Endothelial cell of umbilical vein (primary cell): ENCODE results near the gene MYH7. TPM values are rescaled to one million over a fixed set of nuclear protein-coding genes. Genes with fewer than 3 reads are reported as not detected.
"Not testable (repeated sequence)": the region's sequence is repeated elsewhere in the genome, so short reads cannot be mapped to it uniquely, and the experiment has no call there.

Experiments used
- BruUV-seq: library from RNA; stranded (reverse); fragments of 400-500 nt; replicated peaks from 2 replicates; lab custom pipeline; 2021; lab: Mats Ljungman, UMichigan
- CTCF ChIA-PET: fragments of 300-600, 350-600 bp; sonication (Branson Sonifier 250); formaldehyde crosslinking; loops from one replicate; lab custom pipeline; 2021; ENCODE audit warnings: antibody characterized with exemption, inconsistent platforms; lab: Charles Lee
- POLR2A ChIA-PET: fragments of 300-600, 350-600 bp; sonication (Branson Sonifier 250); formaldehyde crosslinking; loops from one replicate; lab custom pipeline; 2021; ENCODE audit warnings: antibody characterized with exemption, inconsistent platforms; lab: Charles Lee
- DNase-seq: peaks from one replicate; pipeline ENCODE4 v3.0.0-alpha.2; 2011; ENCODE audit warnings: low read depth, low spot score
- FAIRE-seq: peaks from 2 replicates; lab custom pipeline; 2011; peaks lifted over from hg19 to GRCh38; lab: Jason Lieb, UNC
- H2AFZ ChIP-seq: 2 replicates; pipeline ENCODE4 v1.6.0; 2012; ENCODE audit warnings: low read depth, low read length, control low read depth, inconsistent platforms
- H3K27ac ChIP-seq: 2 replicates; pipeline ENCODE4 v1.5.1; 2011; ENCODE audit warnings: low read depth, mild to moderate bottlenecking, control low read depth, low read length, moderate library complexity; ENCODE audit not compliant: insufficient read depth
- H3K27me3 ChIP-seq, 2 experiments: 2 replicates each; pipeline versions ENCODE4 v1.6.0 to v1.6.1; 2011; ENCODE audit warnings: low read length in 2 of 2, mixed read lengths in 1 of 2; ENCODE audit not compliant: control insufficient read depth in 2 of 2, insufficient read depth in 2 of 2
- H3K36me3 ChIP-seq, 2 experiments: 2 replicates in 1 of 2; 3 replicates in 1 of 2; pipeline ENCODE4 v1.5.1; 2011; ENCODE audit warnings: low read length in 2 of 2, mild to moderate bottlenecking in 1 of 2, moderate library complexity in 1 of 2; ENCODE audit not compliant: control insufficient read depth in 2 of 2, insufficient read depth in 2 of 2; ENCODE audit errors: extremely low read depth in 1 of 2
- H3K4me1 ChIP-seq: 3 replicates; pipeline ENCODE4 v1.5.1; 2011; ENCODE audit warnings: mild to moderate bottlenecking, low read length; ENCODE audit not compliant: control insufficient read depth, insufficient read depth; ENCODE audit errors: extremely low read depth
- H3K4me2 ChIP-seq: 2 replicates; pipeline ENCODE4 v1.6.1; 2011; ENCODE audit warnings: low read length, control low read depth, mixed read lengths; ENCODE audit not compliant: insufficient read depth
- H3K4me3 ChIP-seq, 3 experiments: fragments of 200-600 bp in 1 of 3; sonication (generic), shearing (Covaris generic) in 1 of 3; replicated peaks in 1 of 3; 2 replicates each; pipeline ENCODE4 v1.5.1; 2011 to 2016; ENCODE audit warnings: control low read depth in 3 of 3, low read length in 3 of 3, mild to moderate bottlenecking in 2 of 3, inconsistent platforms in 1 of 3, low read depth in 1 of 3, moderate library complexity in 1 of 3; ENCODE audit not compliant: insufficient read depth in 1 of 3
- H3K79me2 ChIP-seq: 2 replicates; pipeline ENCODE4 v1.6.0; 2012; ENCODE audit warnings: low read length, inconsistent platforms; ENCODE audit not compliant: control insufficient read depth, insufficient read depth
- H3K9ac ChIP-seq: replicated peaks from 2 replicates; pipeline ENCODE3; 2011; ENCODE audit warnings: low read length, control low read depth; ENCODE audit not compliant: insufficient read depth; ENCODE audit errors: extremely low read depth
- H3K9me1 ChIP-seq: replicated peaks from 3 replicates; pipeline ENCODE4 v1.6.0; 2011; ENCODE audit warnings: mild to moderate bottlenecking, low read length; ENCODE audit not compliant: control insufficient read depth, insufficient read depth; ENCODE audit errors: extremely low read depth
- H3K9me3 ChIP-seq: replicated peaks from 2 replicates; pipeline ENCODE4 v1.5.1; 2012; ENCODE audit warnings: low read length, inconsistent platforms; ENCODE audit not compliant: control insufficient read depth, insufficient read depth
- H4K20me1 ChIP-seq: replicated peaks from 2 replicates; pipeline ENCODE3; 2011; ENCODE audit warnings: mild to moderate bottlenecking, low read length; ENCODE audit not compliant: control insufficient read depth, insufficient read depth; ENCODE audit errors: extremely low read depth
- CTCF ChIP-seq, 2 donors: IDR thresholded peaks; 1 replicate in 1 of 2; 2 replicates in 1 of 2; pipeline ENCODE4 v1.5.1; 2011; ENCODE audit warnings: low read length in 2 of 2, mild to moderate bottlenecking in 2 of 2, moderate library complexity in 2 of 2, control low read depth in 1 of 2, inconsistent platforms in 1 of 2, low read depth in 1 of 2; ENCODE audit not compliant: insufficient read depth in 1 of 2; ENCODE audit errors: extremely low read depth in 1 of 2
- EZH2 ChIP-seq: IDR thresholded peaks from 2 replicates; pipeline ENCODE4 v1.6.1; 2012; ENCODE audit warnings: borderline replicate concordance, low read depth, mild to moderate bottlenecking, moderate library complexity, low read length, inconsistent platforms; ENCODE audit not compliant: severe bottlenecking
- FOS ChIP-seq: IDR thresholded peaks from 2 replicates; pipeline ENCODE4 v1.6.1; 2011; ENCODE audit warnings: mild to moderate bottlenecking, low read length, moderate library complexity, borderline replicate concordance; ENCODE audit not compliant: insufficient read depth
- GATA2 ChIP-seq: IDR thresholded peaks from 2 replicates; pipeline ENCODE4 v1.7.0; 2011; ENCODE audit warnings: low read depth, mild to moderate bottlenecking, moderate library complexity, mixed read lengths, low read length; ENCODE audit not compliant: insufficient read length, insufficient read depth
- JUN ChIP-seq: IDR thresholded peaks from 2 replicates; pipeline ENCODE4 v1.6.1; 2011; ENCODE audit warnings: borderline replicate concordance, low read depth; ENCODE audit not compliant: insufficient read length, insufficient read depth
- MYC ChIP-seq: IDR thresholded peaks from one replicate; pipeline ENCODE4 v1.6.1; 2011; ENCODE audit warnings: mild to moderate bottlenecking, low read depth, low read length
- POLR2A ChIP-seq: IDR thresholded peaks from 2 replicates; pipeline ENCODE4 v1.6.1; 2012; ENCODE audit warnings: low read depth, mild to moderate bottlenecking, control low read depth, low read length
- POLR2AphosphoS5 ChIP-seq: IDR thresholded peaks from 2 replicates; pipeline ENCODE4 v1.6.1; 2012; ENCODE audit warnings: low read depth, mild to moderate bottlenecking, control low read depth, low read length, moderate library complexity; ENCODE audit not compliant: insufficient read depth
- dilution Hi-C: fragments of 300-500 bp; cut with MboI; formaldehyde crosslinking; loops from one replicate; pipeline ENCODE4 v1.15.0; 2019; ENCODE audit warnings: low sequenced_read_pairs; ENCODE audit not compliant: extremely low pct_ligation_motif_present
- intact Hi-C: fragments of 100-400 bp; cut with micrococcal nuclease; formaldehyde crosslinking; loops from one replicate; pipeline ENCODE4 v1.10.0; 2022
- polyA plus RNA-seq, 4 experiments: library from polyadenylated mRNA; depleted of rRNA in 3 of 4; stranded (reverse) in 3 of 4; unstranded in 1 of 4; fragments of >200 nt; gene quantifications; 2 replicates each; pipeline versions ENCODE4 v1.2.1 to v1.2.3, GENCODE V29; 2011 to 2012; ENCODE audit warnings: missing spikeins in 1 of 4
- total RNA-seq: library from RNA; stranded (reverse); gene quantifications from 2 replicates; pipeline ENCODE4 v1.2.3, GENCODE V29; 2021
- TF ChIP-seq, protein P1 (sequence below): IDR thresholded peaks from 2 replicates; pipeline ENCODE4 v1.6.1; 2011; ENCODE audit not compliant: insufficient read depth, insufficient read length

MYH7 gene
- total and polyA plus RNA-seq, 2 donors (not counting 3 experiments of a cell fraction or from before 2014, with no cell fraction given) = not detected

DNA sequence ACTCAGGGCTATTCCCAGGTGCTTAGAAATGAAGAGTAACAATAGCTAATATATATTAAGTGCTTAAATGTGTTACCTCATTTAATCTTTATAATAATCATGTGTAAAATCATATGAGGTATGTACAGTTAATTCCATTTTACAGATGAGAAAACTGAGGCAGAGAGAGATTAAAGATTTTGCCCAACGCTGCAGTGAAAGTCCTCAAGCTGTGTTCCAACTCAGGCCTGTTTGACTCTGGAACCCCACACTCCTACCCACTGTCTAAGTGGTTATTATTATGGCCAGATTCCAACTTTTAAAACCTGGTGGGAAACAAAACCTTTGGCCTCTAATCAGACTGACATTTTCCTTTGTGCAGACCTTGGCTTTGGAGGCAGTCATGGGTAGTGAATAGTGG, 48.5 kb downstream of the MYH7 start:
- no peak for TF ChIP-seq GATA2
- no peak for TF ChIP-seq POLR2AphosphoS5
- no peak for TF ChIP-seq MYC
- TF ChIP-seq POLR2A = no peak
- no peak for TF ChIP-seq FOS
- no peak for TF ChIP-seq EZH2
- TF ChIP-seq JUN = no peak
- TF ChIP-seq, protein P1, sequence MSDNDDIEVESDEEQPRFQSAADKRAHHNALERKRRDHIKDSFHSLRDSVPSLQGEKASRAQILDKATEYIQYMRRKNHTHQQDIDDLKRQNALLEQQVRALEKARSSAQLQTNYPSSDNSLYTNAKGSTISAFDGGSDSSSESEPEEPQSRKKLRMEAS = no peak
- TF ChIP-seq CTCF (IDR thresholded peaks at IDR 0.05; ENCODE audit: extremely low read depth in 1 of 2, insufficient read depth in 1 of 2, low read depth in 1 of 2, low read length in 2 of 2) = no peak
- no peak overlapping the region for H2AFZ ChIP-seq
- H4K20me1 ChIP-seq = no peaks in the 10 kb centered on the region
- H3K9ac ChIP-seq = no peak overlapping the region
- H3K27me3 ChIP-seq = no peaks in the 10 kb centered on the region
- H3K4me3 ChIP-seq = no peak overlapping the region
- H3K4me2 ChIP-seq = no peak overlapping the region
- POLR2A ChIA-PET = no interaction called here
- no TSS peak for BruUV-seq
- CTCF ChIA-PET = no interaction called here
- no peaks in the 10 kb centered on the region for H3K4me1 ChIP-seq
- no peaks in the 10 kb centered on the region for H3K9me1 ChIP-seq
- no peak for FAIRE-seq
- H3K36me3 ChIP-seq = no peaks in the 10 kb centered on the region
- no peaks in the 10 kb centered on the region for H3K9me3 ChIP-seq
- no peaks in the 10 kb centered on the region for H3K79me2 ChIP-seq
- intact Hi-C loops = no loop called here
- DNase-seq = no peak
- dilution Hi-C loops = no loop called here
- no peak overlapping the region for H3K27ac ChIP-seq

DNA sequence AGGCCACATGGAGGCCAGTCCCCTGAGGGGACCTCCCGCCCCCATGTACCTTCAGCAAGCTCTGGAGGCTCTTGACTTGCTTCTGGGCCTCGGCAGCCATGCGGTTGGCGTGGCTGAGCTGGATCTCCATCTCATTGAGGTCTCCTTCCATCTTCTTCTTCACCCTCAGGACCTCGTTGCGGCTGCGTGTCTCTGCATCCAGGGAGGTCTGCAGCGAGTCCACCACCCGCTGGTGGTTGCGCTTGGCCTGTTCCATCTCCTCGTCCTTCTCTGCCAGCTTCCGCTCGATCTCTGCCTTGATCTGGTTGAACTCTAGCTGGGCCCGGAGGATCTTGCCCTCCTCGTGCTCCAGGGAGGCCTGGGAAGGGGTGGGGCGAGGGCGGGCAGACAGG, 49.2 kb downstream of the MYH7 start:
- CTCF ChIA-PET, H3K27me3 ChIP-seq, BruUV-seq: not testable (repeated sequence)

More for the DNA sequence above, 49.2 kb downstream of the MYH7 start:
- H3K9me1 ChIP-seq, H3K4me3 ChIP-seq, intact Hi-C loops, H3K4me1 ChIP-seq, H3K9ac ChIP-seq, dilution Hi-C loops, H3K4me2 ChIP-seq, DNase-seq, H3K79me2 ChIP-seq, POLR2A ChIA-PET, H3K9me3 ChIP-seq, H2AFZ ChIP-seq, H4K20me1 ChIP-seq, H3K36me3 ChIP-seq, H3K27ac ChIP-seq, FAIRE-seq: not testable (repeated sequence)
